ENCODE results near the gene MACROD2.

Gene MACROD2

GRCh38 chr20:15594158-15594695 lies 1598.9 kb downstream of the MACROD2 start:
- DNase-seq (ENCODE audit: low spot score), result peak; percentile 59

- peak; percentile 19 for DNase-seq (ENCODE audit: low spot score)
Observed at GRCh38 chr20:15596220-15596890, 1601.0 kb downstream of the MACROD2 start.

- DNase-seq (ENCODE audit: low spot score), result no peak
Observed at GRCh38 chr20:15597306-15597705, 1602.0 kb downstream of the MACROD2 start.

GRCh38 chr20:15599961-15600360 lies 1604.6 kb downstream of the MACROD2 start:
- no peak for DNase-seq (ENCODE audit: low spot score)

- DNase-seq (ENCODE audit: low spot score), result no peak
Observed at GRCh38 chr20:15600565-15600964, 1605.2 kb downstream of the MACROD2 start.

GRCh38 chr20:15603506-15603905 lies 1608.2 kb downstream of the MACROD2 start:
- DNase-seq (ENCODE audit: low spot score), result no peak

- no peak for DNase-seq (ENCODE audit: low spot score)
Observed at GRCh38 chr20:15603978-15604805, 1608.9 kb downstream of the MACROD2 start.

GRCh38 chr20:15609921-15610320 lies 1614.6 kb downstream of the MACROD2 start:
- no peak for DNase-seq (ENCODE audit: low spot score)

- DNase-seq (ENCODE audit: low spot score), result no peak
Observed at GRCh38 chr20:15610787-15611186, 1615.5 kb downstream of the MACROD2 start.

GRCh38 chr20:15611541-15611940 lies 1616.2 kb downstream of the MACROD2 start:
- no peak for DNase-seq (ENCODE audit: low spot score)

- DNase-seq (ENCODE audit: low spot score), result no peak
Observed at GRCh38 chr20:15612198-15612597, 1616.9 kb downstream of the MACROD2 start.

GRCh38 chr20:15612769-15613168 lies 1617.5 kb downstream of the MACROD2 start:
- no peak for DNase-seq (ENCODE audit: low spot score)

GRCh38 chr20:15613530-15613929 lies 1618.2 kb downstream of the MACROD2 start:
- DNase-seq (ENCODE audit: low spot score), result no peak

GRCh38 chr20:15616626-15617025 lies 1621.3 kb downstream of the MACROD2 start:
- DNase-seq (ENCODE audit: low spot score), result no peak

GRCh38 chr20:15618110-15618509 lies 1622.8 kb downstream of the MACROD2 start:
- no peak for DNase-seq (ENCODE audit: low spot score)

GRCh38 chr20:15618912-15619311 lies 1623.6 kb downstream of the MACROD2 start:
- no peak for DNase-seq (ENCODE audit: low spot score)

GRCh38 chr20:15619341-15619740 lies 1624.0 kb downstream of the MACROD2 start:
- DNase-seq (ENCODE audit: low spot score), result no peak

GRCh38 chr20:15619816-15620215 lies 1624.5 kb downstream of the MACROD2 start:
- no peak for DNase-seq (ENCODE audit: low spot score)

- no peak for DNase-seq (ENCODE audit: low spot score)
Observed at GRCh38 chr20:15622368-15622767, 1627.1 kb downstream of the MACROD2 start.

GRCh38 chr20:15623215-15623614 lies 1627.9 kb downstream of the MACROD2 start:
- no peak for DNase-seq (ENCODE audit: low spot score)

- no peak for DNase-seq (ENCODE audit: low spot score)
Observed at GRCh38 chr20:15625981-15626380, 1630.7 kb downstream of the MACROD2 start.

GRCh38 chr20:15627089-15627488 lies 1631.8 kb downstream of the MACROD2 start:
- no peak for DNase-seq (ENCODE audit: low spot score)

GRCh38 chr20:15627501-15627903 lies 1632.2 kb downstream of the MACROD2 start:
- no peak for DNase-seq (ENCODE audit: low spot score)

All from kidney tubule cell (primary cell).